AG09319 (cell line): ENCODE results near the gene ZBTB39.

ENCODE experiments used
- DNase-seq: peaks from one replicate; pipeline ENCODE4 v3.0.0-alpha.2; 2010; ENCODE audit warnings: low read depth; ENCODE audit errors: extremely low read depth
- CTCF ChIP-seq: IDR thresholded peaks from 2 replicates; pipeline ENCODE4 v1.5.1; 2011; ENCODE audit warnings: low read depth, mild to moderate bottlenecking, inconsistent platforms, low read length, moderate library complexity

Gene ZBTB39

DNA sequence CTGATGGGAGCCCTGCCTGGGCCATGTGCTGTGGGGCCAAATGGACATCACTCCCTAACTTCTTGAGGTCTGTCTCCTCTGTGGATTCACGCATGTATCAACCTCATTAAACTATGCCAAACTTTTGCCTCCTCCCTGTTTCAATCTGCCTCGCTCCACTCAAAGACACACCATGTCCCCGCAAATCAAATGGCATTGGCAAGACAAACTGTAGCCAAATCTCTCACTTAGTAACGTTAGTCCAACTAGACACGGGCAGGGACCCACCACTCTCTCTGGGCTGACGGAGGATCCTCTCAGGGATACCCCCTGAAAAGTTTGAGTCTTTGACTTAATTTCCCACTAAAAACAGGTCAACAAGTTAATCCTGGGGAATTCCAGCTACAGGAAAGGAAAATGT lies 8.0 kb downstream of the ZBTB39 start:
- DNase-seq: no peak
- no peak for TF ChIP-seq CTCF

DNA sequence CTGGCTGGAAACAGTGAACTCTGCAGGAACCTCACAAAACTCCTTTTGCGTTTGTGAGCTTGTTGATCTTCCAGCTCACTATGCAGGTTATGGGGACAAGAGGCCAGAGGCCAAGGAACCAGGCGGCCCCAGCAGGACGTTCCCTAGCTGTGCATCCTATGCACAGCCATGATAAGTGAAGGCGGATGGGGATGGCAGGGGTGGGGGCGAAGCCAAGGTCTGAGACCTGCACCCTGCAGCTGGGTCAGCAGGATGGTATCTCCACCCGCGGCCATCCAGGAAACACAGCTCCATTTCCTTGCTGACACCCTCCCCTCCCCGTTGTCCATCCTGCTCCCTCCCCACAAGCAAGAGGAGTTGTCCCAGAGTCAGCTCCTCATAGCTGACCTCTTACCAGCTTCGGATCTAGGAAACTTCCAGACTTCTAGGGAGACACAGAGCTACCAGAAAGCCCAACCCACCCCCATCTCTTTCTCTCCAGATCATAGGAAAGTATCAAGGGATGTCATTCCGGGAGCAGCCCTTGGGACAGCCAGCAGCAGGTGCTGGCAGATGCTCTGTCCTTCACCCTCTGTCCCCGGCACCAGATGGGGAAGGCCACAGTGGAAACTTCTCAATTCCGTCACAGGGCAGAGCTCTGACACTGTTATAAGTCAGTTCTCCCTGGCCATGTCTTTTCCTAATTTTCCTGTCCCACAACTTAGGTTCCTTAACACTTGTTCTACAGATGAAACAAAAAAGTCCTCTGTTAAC lies 9.4 kb downstream of the ZBTB39 start:
- no peak for DNase-seq
- no peak for TF ChIP-seq CTCF

- DNase-seq: no peak
- TF ChIP-seq CTCF: no peak
Measured at GRCh38 chr12:56995930-56996496, 10.3 kb downstream of the ZBTB39 start.

GRCh38 chr12:56995201-56995929 lies 11.0 kb downstream of the ZBTB39 start:
- DNase-seq: no peak
- no peak for TF ChIP-seq CTCF

- no peak for TF ChIP-seq CTCF
- DNase-seq: no peak
Measured at GRCh38 chr12:56994231-56994746, 12.1 kb downstream of the ZBTB39 start.

GRCh38 chr12:56993346-56993745 lies 13.0 kb downstream of the ZBTB39 start:
- no peak for TF ChIP-seq CTCF
- DNase-seq: no peak
